AG04450 (cell line): ENCODE measurements around the gene OPCML. TPM values are rescaled to one million over a fixed set of nuclear protein-coding genes. Genes with fewer than 3 reads are reported as not detected.

ENCODE experiments used
- CTCF ChIA-PET: fragments of 300-600, 350-600 bp; formaldehyde crosslinking; extraction: SDS; loops from one replicate; lab custom pipeline; 2022; ENCODE audit warnings: antibody characterized with exemption, inconsistent platforms; lab: Charles Lee
- POLR2A ChIA-PET: fragments of 350-600 bp; formaldehyde crosslinking; extraction: SDS; loops from one replicate; lab custom pipeline; 2021; ENCODE audit warnings: antibody characterized with exemption, inconsistent platforms; lab: Yijun Ruan, JAX
- DNase-seq: peaks from one replicate; pipeline ENCODE4 v3.0.0-alpha.2; 2011; ENCODE audit warnings: low read depth, low spot score
- H3K27ac ChIP-seq: one replicate; pipeline ENCODE4 v1.5.1; 2012; ENCODE audit warnings: low read depth, low read length, control low read depth
- H3K27me3 ChIP-seq: one replicate; pipeline ENCODE4 v1.6.0; 2012; ENCODE audit warnings: low read length; ENCODE audit not compliant: control insufficient read depth, insufficient read depth
- H3K4me3 ChIP-seq: 2 replicates; pipeline ENCODE4 v1.5.1; 2011; ENCODE audit warnings: mild to moderate bottlenecking, low read depth, low read length, control low read depth
- H3K9me3 ChIP-seq: 2 replicates; pipeline ENCODE4 v1.5.1; 2012; ENCODE audit warnings: low read length; ENCODE audit not compliant: control insufficient read depth, insufficient read depth
- polyA plus RNA-seq: library from polyadenylated mRNA; depleted of rRNA; stranded (reverse); fragments of >200 nt; gene quantifications from 2 replicates; pipeline ENCODE4 v1.2.3, GENCODE V29; 2011
- TF ChIP-seq, protein P1 (sequence below): IDR thresholded peaks from 2 replicates; pipeline ENCODE4 v1.5.1; 2011; ENCODE audit warnings: low read depth, low read length, control low read depth, inconsistent platforms

OPCML gene
- polyA plus RNA-seq, 1 experiment, result 1.1 TPM

DNA sequence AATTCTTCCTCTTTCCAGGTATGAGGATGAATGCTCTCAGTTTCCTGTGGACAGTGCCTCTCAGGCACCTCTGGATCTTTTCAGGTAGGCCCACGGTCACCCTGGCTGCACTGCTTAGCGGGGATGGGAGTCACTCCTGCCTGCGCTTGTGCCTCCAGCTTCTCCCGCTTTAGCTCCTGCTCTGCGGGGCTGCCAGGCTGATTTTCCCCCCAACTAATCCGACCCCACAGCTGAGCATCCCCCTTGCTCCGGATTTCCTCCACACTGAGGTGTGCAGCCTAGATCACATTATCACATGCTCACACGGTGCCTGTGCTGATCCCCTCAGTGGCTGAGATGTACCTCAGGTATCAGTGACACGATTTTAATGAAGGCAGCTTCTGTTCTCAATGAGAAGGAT, 879.1 kb downstream of the OPCML start:
- no peak for DNase-seq

DNA sequence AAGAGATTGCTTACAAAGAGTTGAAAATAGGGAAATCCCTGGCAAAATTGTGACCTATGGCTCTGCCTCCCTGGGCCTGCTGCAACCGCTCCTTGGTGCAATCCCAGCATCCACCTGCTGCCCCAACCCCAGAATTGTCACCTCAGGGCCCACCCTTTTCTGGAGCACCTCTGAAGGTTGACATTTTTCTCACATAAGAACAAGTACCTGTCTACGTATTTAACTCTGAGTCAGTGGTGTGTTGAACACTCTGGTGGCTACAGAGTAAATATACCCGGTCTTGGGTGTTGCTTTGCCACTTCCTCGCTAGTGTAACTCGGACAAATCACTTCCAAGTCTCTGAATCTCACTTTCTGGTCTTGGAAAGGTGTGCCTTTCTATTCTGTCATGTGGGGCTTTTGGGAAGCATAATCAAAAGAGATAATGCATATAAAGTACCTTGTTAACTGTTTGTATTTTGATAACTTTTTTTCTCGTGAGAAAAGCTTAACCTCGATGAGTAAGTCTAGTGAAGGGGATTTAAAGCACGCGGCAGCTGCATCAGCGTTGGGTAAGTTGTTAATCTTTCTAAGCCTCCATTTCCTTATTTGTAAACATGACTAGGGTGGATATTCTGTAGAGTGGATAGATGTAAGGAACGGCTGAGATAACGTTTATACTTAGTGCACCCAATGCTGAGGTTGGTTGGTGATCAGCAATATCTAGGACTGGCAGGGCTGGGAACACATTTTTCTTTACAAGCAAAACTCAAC, 881.2 kb downstream of the OPCML start:
- H3K9me3 ChIP-seq, result no peaks in the 10 kb centered on the region
- no peak overlapping the region for H3K4me3 ChIP-seq
- CTCF ChIA-PET, result no interaction called here
- DNase-seq, result no peak
- POLR2A ChIA-PET, result no interaction called here
- H3K27ac ChIP-seq, result no peak overlapping the region
- TF ChIP-seq, protein P1, sequence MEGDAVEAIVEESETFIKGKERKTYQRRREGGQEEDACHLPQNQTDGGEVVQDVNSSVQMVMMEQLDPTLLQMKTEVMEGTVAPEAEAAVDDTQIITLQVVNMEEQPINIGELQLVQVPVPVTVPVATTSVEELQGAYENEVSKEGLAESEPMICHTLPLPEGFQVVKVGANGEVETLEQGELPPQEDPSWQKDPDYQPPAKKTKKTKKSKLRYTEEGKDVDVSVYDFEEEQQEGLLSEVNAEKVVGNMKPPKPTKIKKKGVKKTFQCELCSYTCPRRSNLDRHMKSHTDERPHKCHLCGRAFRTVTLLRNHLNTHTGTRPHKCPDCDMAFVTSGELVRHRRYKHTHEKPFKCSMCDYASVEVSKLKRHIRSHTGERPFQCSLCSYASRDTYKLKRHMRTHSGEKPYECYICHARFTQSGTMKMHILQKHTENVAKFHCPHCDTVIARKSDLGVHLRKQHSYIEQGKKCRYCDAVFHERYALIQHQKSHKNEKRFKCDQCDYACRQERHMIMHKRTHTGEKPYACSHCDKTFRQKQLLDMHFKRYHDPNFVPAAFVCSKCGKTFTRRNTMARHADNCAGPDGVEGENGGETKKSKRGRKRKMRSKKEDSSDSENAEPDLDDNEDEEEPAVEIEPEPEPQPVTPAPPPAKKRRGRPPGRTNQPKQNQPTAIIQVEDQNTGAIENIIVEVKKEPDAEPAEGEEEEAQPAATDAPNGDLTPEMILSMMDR, result no peak
- no peaks in the 10 kb centered on the region for H3K27me3 ChIP-seq

More for the DNA sequence above, 879.1 kb downstream of the OPCML start:
- TF ChIP-seq, protein P1, result no peak
- H3K9me3 ChIP-seq, result no peaks in the 10 kb centered on the region
- no peak overlapping the region for H3K4me3 ChIP-seq
- H3K27ac ChIP-seq, result no peak overlapping the region
- H3K27me3 ChIP-seq, result no peaks in the 10 kb centered on the region
- ChIA-PET POLR2A (no interaction called here), CTCF (no interaction called here)

- TF ChIP-seq, protein P1, result no peak
- ChIA-PET POLR2A (no interaction called here), CTCF (no interaction called here)
- no peak for DNase-seq
- Histone ChIP-seq H3K27me3 (no peaks in the 10 kb centered on the region), H3K27ac (no peak overlapping the region), H3K9me3 (no peaks in the 10 kb centered on the region), H3K4me3 (no peak overlapping the region)
Observed at GRCh38 chr11:132649277-132649676, 883.0 kb downstream of the OPCML start.

- no peak overlapping the region for H3K4me3 ChIP-seq
- TF ChIP-seq, protein P1, result no peak
- H3K27ac ChIP-seq, result no peak overlapping the region
- no peaks in the 10 kb centered on the region for H3K9me3 ChIP-seq
- no peak for DNase-seq
- CTCF ChIA-PET, result no interaction called here
- POLR2A ChIA-PET, result no interaction called here
- H3K27me3 ChIP-seq, result no peaks in the 10 kb centered on the region
Observed at GRCh38 chr11:132648851-132649250, 883.5 kb downstream of the OPCML start.

DNA sequence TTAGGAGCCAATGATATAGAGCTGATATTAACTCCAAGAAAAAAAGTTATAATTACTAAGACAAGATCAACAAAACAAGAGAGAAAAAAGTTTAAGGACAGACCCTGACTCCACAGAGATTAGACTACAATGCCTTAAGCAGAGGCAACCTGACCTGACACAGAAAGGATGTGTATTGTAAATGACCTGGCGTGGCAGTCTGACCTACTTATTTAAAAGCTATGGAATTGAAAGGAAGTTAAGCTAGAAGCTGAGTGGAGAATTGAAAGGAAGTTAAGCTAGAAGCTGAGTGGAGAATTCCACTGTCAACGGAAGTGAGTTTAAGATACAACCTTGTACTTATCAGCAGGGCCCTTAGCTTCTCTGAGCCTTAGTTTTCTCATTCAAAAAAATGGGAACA, 885.4 kb downstream of the OPCML start:
- TF ChIP-seq, protein P1, result no peak
- no peak for DNase-seq
- ChIA-PET CTCF (interaction anchor here (0.7 kb wide), 1 partner anchor 9 kb away, joined by 3 read pairs; no protein-coding TSS in a partner anchor), POLR2A (no interaction called here)
- H3K9me3 ChIP-seq, result no peaks in the 10 kb centered on the region
- H3K27me3 ChIP-seq, result no peaks in the 10 kb centered on the region
- H3K4me3 ChIP-seq, result no peak overlapping the region
- H3K27ac ChIP-seq, result no peak overlapping the region
